HS-5 (cell line): Measurements from ENCODE around the gene HECW1.

Experiments
- DNase-seq: peaks from one replicate; pipeline ENCODE4 v3.0.0-alpha.2; 2012; ENCODE audit warnings: low read depth

Gene HECW1

DNA sequence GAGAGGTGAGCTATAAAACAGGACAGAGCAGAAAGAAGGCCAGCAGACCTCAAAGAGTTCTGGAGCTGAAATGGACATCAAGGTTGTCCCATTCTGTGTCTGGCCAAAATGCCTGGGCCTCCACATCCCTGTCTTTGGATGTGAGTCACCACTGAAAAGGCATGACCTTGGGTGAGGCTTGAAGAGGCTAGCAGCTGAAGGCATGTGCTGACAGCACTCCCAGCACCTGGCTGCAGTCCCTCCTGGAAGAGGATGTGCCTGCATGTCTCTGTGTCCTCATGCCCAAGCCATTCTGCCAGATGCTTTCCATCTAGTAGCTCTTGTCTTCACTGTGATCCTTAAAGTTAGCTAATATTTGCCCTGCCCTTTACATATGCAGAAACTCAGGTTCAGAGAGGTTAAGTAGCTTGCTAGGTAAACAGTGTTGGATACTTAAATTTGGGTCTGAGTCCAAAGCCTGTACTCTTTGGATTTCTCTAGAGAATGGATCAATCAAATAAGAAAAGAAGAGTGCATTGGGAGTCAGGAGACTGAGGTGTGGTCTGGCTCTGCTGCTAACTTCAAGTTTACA lies 35.8 kb downstream of the HECW1 start:
- DNase-seq, result no peak

DNA sequence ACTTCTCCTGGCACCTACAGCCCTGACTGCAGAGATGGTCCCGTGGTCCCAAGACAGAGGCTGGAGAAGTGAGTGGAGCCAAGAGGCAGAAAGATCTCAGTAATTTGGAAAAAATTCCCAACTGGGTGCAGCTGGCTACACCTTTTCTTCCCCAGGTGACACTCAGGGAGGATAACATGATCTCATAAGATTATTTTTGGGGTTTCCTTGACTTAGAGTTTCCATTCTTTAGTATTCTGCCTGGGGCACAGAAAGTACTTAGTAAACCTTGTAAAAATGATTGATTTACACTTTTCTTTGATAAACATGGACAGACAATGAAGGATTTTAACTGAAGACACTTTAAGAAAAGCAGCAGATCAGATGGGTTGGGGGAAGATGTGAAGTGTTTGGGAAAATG lies 38.6 kb downstream of the HECW1 start:
- no peak for DNase-seq

DNA sequence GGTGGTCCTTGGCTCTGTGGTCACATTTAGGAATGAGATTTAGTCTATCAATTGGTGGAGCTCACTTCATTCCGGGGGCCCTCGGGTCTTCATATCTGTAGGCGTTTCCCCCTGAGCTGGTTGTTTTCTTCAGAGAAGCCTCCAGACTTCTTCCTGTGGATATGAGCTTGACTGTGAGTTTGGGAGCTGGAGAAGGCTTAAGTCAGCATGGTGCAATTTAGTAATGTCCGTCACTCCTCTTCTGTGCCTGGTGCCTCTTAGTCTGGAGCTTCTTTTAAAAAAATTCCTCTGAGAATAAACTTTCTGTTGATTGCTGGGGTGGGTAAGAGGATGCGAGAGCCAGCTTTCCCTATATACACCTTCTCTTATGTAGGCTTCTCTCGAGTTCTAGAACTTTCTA lies 40.2 kb downstream of the HECW1 start:
- DNase-seq, result no peak

DNA sequence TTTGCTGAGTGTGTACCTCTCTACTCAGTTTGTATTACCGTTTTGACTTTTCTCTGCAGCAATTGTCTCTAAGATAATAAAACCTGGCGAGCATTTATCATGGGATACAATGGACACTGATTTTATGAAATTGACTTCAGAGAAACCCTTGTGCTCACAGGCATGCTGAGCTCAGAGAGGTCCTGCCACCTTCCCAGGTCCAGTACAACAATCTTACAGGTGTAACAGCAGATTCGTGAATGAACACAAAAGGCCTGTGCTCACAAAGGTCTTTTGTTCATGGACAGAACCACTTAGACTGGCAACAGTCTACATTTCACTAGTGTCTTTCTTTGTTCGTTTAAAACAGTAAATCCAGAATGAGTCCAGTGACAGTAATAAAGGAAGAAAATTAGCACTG lies 43.2 kb downstream of the HECW1 start:
- DNase-seq, result no peak

DNA sequence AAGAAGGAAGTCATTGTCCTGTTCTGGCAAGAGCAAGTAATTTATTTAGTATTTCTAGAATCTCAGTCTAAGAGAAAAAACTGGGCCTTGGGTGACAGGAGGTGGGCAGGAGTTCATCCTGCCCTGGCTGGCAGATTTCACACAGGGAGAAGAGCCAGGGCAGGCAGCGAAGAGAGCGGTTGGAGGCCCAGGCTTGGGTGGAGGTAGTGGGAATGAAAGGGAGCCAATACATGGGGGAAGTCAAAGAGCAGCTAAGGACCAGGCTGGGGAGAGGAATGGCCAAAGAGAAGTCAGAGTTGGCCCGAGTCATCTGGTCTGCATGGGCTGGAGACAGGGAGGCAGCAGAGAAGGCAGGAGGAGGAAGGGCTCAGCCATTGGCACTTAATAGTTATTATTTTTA lies 51.4 kb downstream of the HECW1 start:
- no peak for DNase-seq

DNA sequence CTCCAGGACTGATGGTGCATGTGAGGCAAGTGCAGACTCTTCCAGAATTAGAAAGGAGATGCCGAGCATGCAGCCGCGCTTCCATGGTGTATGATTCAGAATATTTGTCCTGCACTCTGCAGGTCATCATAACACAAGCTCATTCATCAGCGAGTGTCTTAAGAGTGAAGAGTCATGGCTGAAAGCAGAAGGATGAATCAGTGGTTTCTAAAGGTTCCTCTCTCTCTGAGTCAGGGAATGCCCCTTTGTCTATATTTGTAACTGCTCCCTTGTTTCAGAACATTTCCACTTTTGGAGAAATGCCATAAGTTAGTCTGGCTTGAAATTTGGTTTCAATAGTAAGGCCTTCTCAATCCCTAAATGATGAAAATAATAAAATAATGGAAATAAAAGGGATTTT lies 52.3 kb downstream of the HECW1 start:
- peak; percentile 98 for DNase-seq

DNA sequence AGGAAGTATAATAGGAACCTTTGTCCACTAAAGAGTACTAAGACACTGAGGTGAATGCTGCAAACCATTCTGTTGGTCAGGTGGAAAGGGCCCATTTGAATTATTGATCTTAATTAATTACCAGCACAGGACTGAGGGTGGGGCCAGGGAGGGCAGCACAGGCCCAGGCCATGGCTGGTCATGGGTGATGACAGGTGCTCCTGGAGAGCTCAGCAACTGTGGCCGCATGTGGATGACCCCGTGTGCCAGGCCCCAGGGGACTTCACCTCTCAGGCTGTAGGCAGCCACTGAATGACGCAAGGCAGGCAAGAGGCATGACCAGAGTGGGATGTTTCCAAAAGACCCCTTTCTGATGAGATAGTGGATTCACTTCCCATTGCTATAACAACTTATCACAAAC lies 54.2 kb downstream of the HECW1 start:
- DNase-seq, result no peak

DNA sequence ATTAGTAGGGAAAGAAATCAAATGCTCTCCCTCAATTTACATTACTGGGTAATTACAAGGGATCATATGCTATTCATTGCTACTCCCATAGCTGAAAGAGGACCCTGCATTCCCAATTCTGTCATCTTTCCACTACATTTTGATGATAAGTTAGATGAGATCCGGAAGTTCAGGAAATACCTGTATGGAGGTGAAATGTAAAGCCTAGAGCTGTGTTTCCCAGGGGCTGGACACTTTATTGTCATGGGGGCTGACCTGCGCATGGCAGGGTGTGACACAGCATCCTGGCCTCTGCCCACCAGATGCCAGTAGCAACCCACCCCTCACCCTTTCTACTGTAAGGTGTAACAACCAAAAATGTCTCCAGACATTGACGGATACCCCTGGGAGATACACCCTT lies 56.6 kb downstream of the HECW1 start:
- no peak for DNase-seq

DNA sequence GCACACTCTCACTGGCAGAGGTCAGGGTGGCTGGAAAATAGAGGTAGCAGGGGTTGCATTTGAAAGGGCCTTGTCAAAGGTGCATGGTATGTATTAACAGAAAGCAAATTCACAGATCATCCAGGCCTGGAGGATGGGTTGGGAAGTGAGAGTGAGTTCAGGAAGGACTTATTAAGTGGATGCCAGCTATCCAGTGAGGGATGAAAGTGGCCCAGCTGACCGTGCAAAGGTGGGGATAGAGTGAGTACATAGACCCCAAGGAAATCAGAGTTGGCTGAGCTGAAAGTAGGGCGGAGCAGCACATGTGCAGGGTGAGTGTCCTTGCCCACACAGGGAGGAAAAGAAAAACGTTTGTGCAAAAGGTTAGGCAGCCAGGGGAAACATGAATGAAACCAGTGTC lies 58.1 kb downstream of the HECW1 start:
- DNase-seq, result no peak

DNA sequence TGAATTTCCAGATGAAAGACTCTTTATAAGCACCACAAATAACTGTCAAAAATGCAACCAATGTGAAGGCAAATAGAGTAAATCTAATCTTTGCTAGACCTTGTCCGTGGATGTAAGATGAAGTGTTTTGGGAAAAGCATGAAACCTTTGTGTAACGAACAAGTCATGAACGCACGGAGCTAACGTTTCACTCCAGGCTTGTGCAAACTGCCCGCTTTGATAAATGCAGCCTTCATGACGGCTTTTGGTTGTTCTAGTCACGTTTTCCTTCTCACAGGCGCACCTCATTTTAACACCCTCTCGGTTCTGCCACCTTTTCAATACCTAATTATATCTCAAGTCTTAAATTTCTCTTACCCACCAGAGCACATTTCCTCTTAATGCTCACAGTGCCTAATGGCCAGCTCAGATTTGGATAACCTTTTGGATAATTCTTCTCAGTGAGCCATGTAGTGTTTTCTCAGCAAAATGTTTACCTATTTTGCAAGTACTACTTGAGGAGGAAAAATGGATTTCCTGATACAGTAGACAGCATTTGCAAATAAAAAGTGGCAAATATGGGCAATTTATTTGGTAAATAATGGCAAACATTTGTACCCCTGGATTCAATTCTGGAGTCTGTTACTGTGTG lies 63.2 kb downstream of the HECW1 start:
- no peak for DNase-seq

DNA sequence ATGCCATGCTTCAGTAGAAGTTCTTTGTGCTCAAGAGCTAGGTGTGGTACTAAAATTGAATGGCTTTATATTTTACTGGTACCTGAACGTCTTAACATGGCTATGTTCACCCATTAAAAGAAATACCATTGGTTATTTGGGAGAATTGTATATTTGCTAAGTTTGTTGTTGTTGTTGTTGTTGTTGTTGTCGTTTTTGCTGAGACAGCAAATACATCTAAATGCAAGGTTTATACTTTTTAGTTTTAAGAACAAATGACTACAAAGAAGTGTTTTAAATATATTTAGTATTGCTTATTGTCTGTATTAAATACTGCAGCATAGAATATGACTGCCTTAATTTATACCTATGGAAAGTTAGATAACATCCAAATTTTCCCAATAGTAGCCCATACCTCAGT lies 66.9 kb downstream of the HECW1 start:
- no peak for DNase-seq

DNA sequence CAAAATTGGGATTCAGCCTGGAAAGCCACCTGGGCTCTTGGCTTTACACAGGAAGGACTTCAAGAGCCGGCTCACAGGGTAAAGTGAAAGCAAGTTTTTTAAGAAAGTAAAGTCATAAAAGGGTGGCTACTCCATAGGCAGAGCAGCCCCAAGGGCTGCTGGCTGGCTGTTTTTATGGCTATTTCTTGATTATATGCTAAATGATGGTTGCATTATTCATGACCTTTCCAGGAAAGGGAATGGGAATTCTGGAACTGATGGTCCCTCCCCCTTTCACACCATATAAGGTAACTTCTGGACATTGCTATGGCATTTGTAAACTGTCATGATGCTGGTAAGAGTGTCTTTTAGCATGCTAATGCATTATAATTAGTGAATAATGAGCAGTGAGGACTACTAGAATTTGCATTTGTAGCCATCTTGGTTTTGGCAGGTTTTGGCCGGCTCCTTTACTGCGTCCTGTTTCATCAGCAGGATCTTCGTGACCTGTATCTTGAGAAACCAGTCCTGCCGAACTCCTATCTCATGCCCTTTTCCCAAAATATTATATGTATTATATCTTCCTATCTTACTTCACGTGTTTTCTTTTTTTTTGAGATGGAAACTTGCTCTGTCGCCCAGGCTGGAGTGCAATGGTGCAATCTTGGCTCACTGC lies 80.5 kb downstream of the HECW1 start:
- no peak for DNase-seq

DNA sequence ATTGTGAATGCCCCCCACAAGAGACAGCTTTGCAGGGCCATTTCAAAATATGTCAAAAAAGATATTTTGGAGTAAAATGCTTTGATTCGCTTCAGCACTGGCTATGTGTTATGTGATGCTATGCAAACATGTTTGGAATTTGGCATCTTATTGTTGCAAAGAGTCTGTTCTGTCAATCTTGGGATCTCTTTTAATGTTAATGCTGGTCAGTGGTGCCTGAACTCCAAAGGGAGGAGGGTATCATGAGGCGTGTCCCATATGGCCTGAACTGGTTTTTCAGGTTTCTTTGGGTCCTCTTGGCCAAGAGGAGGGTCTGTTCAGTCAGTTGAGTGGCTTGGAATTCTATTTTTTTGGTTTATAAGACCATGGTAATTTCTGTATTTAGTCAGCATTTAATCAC lies 81.4 kb downstream of the HECW1 start:
- no peak for DNase-seq

DNA sequence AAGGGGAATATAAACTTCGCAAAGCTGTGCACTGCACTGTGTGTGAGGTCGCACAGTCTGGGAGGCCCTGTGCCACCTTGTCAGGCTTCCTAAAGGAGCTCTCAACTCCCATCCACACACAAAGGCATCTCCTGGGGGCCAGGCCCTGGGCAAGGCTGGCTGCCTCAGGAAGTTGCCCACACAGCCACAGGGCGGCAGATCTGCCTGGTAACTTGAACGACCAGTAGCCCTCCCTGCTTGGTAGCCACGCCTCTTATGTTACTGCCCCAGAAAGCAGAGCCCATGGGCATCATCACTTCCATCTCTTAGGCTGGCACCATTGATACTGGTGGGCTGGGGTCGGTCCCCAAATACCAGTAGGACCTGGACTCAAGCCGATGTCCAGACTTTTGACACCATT lies 82.8 kb downstream of the HECW1 start:
- DNase-seq, result no peak

DNA sequence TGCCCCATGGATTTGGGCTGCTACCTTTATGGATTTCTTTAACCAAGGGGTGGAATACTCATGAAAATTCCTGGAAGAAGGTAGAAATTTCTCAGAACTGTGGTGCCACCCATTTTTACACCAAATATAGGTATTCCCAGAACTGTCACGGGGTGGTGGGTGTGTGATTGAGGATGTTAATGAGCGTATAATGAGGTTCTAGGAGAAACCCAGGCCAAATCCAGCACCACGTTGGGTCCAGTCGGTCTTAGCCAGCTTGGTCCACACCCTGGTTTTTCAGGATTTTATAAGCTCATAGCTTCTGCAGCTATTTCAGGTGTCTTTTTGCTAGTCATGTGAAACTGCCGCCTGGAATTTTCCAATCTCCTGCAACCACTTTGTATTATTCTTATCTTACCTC lies 83.3 kb downstream of the HECW1 start:
- DNase-seq, result no peak

DNA sequence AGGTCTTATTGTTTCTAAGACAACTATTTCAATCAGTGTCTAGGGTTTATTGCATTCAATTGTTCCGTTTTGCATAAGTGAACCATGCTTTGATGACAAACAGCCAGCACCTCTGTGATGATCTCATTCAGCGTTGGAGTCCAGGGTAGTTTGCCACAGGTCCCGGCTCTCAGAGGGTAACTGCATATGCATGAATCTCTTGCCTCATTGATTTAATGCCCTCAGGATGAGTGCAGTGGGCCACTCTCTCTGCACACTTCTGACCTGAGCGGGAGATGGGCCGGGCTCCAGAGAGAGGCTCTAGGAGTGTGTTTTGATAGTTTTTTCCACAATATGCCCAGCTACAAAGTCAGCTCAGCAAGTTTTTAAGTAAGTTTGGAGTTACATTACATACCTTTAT lies 83.9 kb downstream of the HECW1 start:
- no peak for DNase-seq

DNA sequence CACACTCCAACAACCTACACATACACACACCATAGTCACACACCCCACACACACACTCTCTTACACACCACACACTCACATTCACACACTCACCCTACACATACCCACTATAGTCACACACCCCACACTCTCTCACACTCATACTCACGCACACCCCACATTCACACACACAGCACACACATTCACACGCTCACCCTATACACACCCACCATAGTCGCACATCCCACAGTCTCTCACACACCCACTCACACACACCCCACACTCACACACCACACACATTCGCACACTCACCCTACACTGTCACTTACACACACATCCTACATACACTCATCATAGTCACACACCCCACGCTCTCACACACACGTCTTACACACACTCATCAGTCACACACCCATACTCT lies 85.6 kb downstream of the HECW1 start:
- no peak for DNase-seq

DNA sequence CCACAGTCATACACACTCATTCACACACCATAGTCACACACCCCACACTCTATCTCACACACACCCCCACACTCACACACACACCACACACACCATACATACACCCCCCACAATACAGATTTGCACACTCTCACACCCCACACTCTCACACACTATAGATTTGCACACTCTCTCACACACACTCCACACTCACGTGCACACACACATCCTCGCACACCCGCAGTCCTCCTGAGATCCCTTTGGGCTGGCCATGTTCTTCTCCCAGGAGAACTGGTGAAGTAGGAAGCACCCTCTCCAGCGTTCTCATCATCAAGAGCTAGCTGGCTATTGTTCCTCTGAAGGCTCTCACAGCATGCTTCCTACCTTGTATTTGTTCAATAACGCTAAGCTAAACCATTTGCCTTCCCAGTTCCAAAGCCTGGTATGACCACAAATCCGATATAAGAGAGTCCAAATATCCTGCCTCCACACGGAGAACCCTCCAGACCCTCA lies 86.2 kb downstream of the HECW1 start:
- DNase-seq, result no peak

DNA sequence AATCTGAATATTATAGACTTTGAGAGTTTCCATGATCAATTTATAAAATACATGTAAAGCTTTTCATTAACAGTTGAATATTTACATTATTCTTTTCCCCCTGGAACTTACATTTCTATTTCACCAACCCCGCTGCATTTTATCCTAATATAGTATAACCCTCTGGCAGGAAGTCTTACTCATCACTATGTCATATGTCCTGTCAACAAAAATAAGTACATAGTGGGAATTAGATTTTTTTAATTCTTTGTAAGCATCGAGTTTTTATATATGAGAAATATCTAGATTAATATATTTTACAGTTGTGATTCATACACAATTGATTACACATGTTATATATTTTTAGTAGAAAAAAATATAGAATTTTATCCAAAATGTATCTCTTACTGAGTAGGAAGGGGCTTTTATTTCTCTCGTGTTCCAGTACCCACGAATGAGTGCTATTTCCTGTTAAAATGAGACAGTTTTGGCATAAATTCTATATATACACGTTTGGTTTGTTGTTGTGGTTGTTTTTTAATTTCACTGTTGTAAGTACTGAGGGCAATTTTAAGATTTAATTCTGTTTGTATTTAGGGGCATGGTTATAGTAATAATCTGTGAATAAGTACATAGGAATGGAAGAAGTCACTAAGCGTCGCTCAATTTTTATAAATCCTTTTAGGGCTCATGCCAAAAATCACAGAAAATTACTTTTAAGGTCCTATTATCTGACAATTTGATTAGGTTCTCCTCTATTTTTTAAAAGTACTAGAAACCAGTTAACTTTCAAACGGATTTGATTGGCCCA lies 87.1 kb downstream of the HECW1 start:
- DNase-seq, result peak; percentile 47

DNA sequence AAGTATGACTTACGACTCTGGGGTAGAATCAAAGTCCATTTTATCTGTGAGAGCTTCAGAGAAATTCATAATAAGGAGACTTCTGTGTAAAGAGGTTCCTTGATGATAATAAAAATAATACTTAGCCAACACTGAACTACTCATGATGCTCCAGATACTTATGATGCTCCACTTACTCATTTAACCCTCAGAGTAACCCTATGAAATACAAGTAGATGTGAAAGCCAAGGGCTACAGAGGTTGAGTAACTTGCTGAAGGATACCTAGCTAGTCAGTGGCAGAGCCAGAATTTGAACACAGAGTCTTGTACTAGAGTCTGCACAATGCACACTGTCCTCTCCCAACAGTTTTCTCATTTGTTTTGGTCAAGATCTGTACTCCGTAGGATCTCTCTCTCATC lies 89.5 kb downstream of the HECW1 start:
- no peak for DNase-seq

DNA sequence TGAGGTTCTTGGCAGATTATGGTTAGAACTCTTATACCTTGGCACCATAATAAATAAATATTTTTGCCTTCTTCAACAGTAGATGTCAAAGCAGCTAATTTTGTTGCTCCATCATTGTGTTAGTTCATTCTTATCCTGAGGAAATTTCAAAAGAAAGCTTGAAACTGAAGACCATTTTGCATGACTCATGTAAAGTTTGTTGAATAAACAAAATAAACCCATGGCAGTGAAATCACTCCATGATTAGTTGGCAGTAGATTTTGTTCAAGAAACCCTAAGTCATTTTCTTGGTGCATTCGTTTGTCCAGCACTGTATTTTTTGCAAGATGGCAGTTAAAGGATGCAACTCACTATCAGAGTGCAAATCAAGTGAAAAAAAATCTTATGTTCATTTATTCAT lies 91.6 kb downstream of the HECW1 start:
- DNase-seq, result no peak

DNA sequence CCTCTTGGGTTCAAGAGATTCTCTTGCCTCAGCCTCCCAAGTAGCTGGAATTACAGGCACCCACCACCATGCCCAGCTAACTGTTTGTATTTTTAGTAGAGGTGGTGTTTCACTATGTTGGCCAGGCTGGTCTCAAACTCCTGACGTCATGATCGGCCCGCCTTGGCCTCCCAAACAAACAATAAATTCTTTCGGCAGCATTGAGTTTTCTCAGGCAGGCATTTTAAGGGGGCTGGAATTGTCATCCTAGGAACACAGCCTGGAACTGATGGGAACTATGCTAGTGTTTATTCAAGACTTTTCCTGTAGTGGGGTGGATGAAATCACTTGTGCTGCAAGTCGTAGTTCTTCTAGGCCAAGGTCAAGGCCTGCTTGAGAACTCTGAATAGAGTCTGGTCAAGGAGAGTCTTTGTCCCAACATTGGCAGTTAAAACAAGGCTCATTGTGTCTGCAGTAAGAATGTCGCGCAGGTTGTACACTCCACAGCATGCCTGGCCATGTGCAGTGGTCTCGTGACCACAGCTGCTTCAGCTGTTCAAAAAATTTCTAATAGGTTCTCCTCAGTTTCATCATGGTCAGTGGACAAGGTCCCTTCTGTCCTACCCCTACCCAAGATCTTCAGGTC lies 92.8 kb downstream of the HECW1 start:
- no peak for DNase-seq

DNA sequence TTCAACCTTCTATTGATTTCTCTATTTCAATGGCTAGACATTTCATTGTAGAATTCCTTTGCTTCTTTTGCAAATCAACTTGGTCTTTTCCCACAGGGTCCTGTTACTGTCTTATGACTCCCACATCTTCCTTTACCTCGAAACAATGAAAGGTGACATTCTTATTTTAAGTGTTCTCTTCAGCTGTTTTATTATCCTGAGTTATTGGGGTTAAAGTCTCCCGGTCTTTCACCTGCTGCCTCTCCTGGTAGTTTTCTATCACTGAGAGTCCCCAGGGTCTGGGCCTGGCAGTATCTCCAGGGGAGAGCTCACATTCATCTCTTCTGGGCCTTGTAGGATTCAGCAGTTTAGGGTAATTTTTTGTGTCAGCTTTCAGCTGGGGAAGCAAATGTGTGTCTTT lies 95.8 kb downstream of the HECW1 start:
- DNase-seq, result no peak
